SK-N-SH treated with all-trans-retinoic acid at 6 μM for 48 hours (cell line): ENCODE data around the gene OPRM1.

Experiments used
- ATAC-seq: fragments of 200-7000 bp; cut with Tn5 transposase; 3 replicates; pipeline ENCODE4 v1.9.1; 2020; ENCODE audit warnings: mild to moderate bottlenecking, moderate library complexity
- ARNTL ChIP-seq: fragments of 450-650 bp; formaldehyde crosslinking; IDR thresholded peaks from 2 replicates; pipeline ENCODE4 v1.5.0; 2020; ENCODE audit warnings: low read depth, mild to moderate bottlenecking, moderate library complexity, borderline replicate concordance
- BACH2 ChIP-seq: fragments of 250-450 bp; sonication (Bioruptor Pico); IDR thresholded peaks from 2 replicates; pipeline ENCODE4 v1.9.0; 2021; ENCODE audit warnings: mild to moderate bottlenecking, borderline replicate concordance
- CSDC2 ChIP-seq: fragments of 250-450 bp; sonication (Bioruptor Pico); IDR thresholded peaks from 2 replicates; pipeline ENCODE4 v1.5.0; 2020; ENCODE audit warnings: mild to moderate bottlenecking, moderate library complexity
- ESRRG ChIP-seq: fragments of 250-450 bp; sonication (Bioruptor Pico); IDR thresholded peaks from 2 replicates; pipeline ENCODE4 v1.6.1; 2021; ENCODE audit warnings: mild to moderate bottlenecking
- GLIS3 ChIP-seq: fragments of 250-450 bp; sonication (Bioruptor Pico); IDR thresholded peaks from 2 replicates; pipeline ENCODE4 v1.5.0; 2020; ENCODE audit warnings: mild to moderate bottlenecking, moderate library complexity
- ISL1 ChIP-seq: fragments of 250-450 bp; sonication (Bioruptor Pico); IDR thresholded peaks from 2 replicates; pipeline ENCODE4 v2.1.2; 2022; ENCODE audit warnings: mild to moderate bottlenecking, moderate library complexity
- OSR1 ChIP-seq: fragments of 250-450 bp; sonication (Bioruptor Pico); IDR thresholded peaks from 2 replicates; pipeline ENCODE4 v1.8.0; 2022; ENCODE audit warnings: moderate library complexity, mild to moderate bottlenecking, inconsistent platforms
- PPARA ChIP-seq: fragments of 250-450 bp; sonication (Bioruptor Pico); IDR thresholded peaks from 2 replicates; pipeline ENCODE4 v1.5.0; 2020; ENCODE audit warnings: mild to moderate bottlenecking, borderline replicate concordance
- RARB ChIP-seq: fragments of 250-450 bp; sonication (Bioruptor Pico); IDR thresholded peaks from 2 replicates; pipeline ENCODE4 v1.8.0; 2021; ENCODE audit warnings: mild to moderate bottlenecking, moderate library complexity
- SNAI2 ChIP-seq: fragments of 250-450 bp; sonication (Bioruptor Pico); IDR thresholded peaks from 2 replicates; pipeline ENCODE4 v1.5.0; 2020; ENCODE audit warnings: mild to moderate bottlenecking, moderate library complexity
- TCF4 ChIP-seq: fragments of 250-450 bp; sonication (Bioruptor Pico); IDR thresholded peaks from 2 replicates; pipeline ENCODE4 v1.8.0; 2021; ENCODE audit warnings: mild to moderate bottlenecking, moderate library complexity, borderline replicate concordance
- ZC3H10 ChIP-seq: fragments of 250-450 bp; sonication (Bioruptor Pico); IDR thresholded peaks from 2 replicates; pipeline ENCODE4 v1.5.1; 2021; ENCODE audit warnings: mild to moderate bottlenecking, moderate library complexity
- ZFP3 ChIP-seq: fragments of 250-450 bp; sonication (Bioruptor Pico); IDR thresholded peaks from 2 replicates; pipeline ENCODE4 v1.5.0; 2020; ENCODE audit warnings: mild to moderate bottlenecking, moderate library complexity
- ZFP30 ChIP-seq: fragments of 450-650 bp; formaldehyde crosslinking; IDR thresholded peaks from 2 replicates; pipeline ENCODE4 v1.5.0; 2022; ENCODE audit warnings: mild to moderate bottlenecking, moderate library complexity
- ZNF565 ChIP-seq: fragments of 450-650 bp; formaldehyde crosslinking; conservative IDR thresholded peaks from 2 replicates; pipeline ENCODE4 v1.5.0; 2020; ENCODE audit warnings: low read depth, mild to moderate bottlenecking, moderate library complexity
- ZNF70 ChIP-seq: fragments of 450-650 bp; formaldehyde crosslinking; IDR thresholded peaks from 2 replicates; pipeline ENCODE4 v1.5.0; 2020; ENCODE audit warnings: mild to moderate bottlenecking, moderate library complexity
- TF ChIP-seq, protein P1 (sequence below): fragments of 250-450 bp; sonication (Bioruptor Pico); IDR thresholded peaks from 2 replicates; pipeline ENCODE4 v1.5.1; 2020; ENCODE audit warnings: low read depth, mild to moderate bottlenecking, moderate library complexity
- TF ChIP-seq, protein P2 (sequence below): fragments of 250-450 bp; sonication (Bioruptor Pico); IDR thresholded peaks from 2 replicates; pipeline ENCODE4 v1.8.0; 2020; ENCODE audit warnings: mild to moderate bottlenecking, moderate library complexity, borderline replicate concordance
- TF ChIP-seq, protein P3 (sequence below): fragments of 250-450 bp; sonication (Bioruptor Pico); IDR thresholded peaks from 2 replicates; pipeline ENCODE4 v1.5.1; 2021; ENCODE audit warnings: mild to moderate bottlenecking, moderate library complexity
- TF ChIP-seq, protein P4 (sequence below): fragments of 250-450 bp; sonication (Bioruptor Pico); IDR thresholded peaks from 2 replicates; pipeline ENCODE4 v1.8.0; 2021; ENCODE audit warnings: low read depth, mild to moderate bottlenecking, moderate library complexity, borderline replicate concordance
- TF ChIP-seq, protein P5 (sequence below): fragments of 250-450 bp; sonication (Bioruptor Pico); IDR thresholded peaks from 2 replicates; pipeline ENCODE4 v1.5.0; 2020; ENCODE audit warnings: mild to moderate bottlenecking, moderate library complexity

The OPRM1 gene

DNA sequence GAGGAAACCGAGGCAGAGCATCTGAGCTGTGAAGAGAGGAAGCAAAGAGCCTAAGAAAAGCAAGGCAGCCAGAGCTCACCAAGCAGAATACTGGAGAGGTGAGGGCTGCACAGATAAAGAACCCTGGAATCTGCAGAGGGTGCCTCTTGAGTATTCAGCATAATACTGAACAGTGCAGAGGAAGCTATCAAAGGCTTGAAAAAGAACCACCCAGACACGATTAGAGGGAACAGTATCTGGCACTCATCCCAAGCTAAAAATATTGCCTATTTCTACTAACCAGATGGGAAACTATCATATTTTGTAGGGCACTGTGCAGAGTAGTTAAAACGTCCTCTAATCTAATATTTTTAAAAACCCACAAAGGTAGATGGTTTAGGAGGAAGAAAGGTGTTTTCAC lies 41.8 kb upstream of the OPRM1 start:
- TF ChIP-seq, protein P1, sequence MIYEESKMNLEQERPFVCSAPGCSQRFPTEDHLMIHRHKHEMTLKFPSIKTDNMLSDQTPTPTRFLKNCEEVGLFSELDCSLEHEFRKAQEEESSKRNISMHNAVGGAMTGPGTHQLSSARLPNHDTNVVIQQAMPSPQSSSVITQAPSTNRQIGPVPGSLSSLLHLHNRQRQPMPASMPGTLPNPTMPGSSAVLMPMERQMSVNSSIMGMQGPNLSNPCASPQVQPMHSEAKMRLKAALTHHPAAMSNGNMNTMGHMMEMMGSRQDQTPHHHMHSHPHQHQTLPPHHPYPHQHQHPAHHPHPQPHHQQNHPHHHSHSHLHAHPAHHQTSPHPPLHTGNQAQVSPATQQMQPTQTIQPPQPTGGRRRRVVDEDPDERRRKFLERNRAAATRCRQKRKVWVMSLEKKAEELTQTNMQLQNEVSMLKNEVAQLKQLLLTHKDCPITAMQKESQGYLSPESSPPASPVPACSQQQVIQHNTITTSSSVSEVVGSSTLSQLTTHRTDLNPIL, result no peak
- ATAC-seq, result no peak

DNA sequence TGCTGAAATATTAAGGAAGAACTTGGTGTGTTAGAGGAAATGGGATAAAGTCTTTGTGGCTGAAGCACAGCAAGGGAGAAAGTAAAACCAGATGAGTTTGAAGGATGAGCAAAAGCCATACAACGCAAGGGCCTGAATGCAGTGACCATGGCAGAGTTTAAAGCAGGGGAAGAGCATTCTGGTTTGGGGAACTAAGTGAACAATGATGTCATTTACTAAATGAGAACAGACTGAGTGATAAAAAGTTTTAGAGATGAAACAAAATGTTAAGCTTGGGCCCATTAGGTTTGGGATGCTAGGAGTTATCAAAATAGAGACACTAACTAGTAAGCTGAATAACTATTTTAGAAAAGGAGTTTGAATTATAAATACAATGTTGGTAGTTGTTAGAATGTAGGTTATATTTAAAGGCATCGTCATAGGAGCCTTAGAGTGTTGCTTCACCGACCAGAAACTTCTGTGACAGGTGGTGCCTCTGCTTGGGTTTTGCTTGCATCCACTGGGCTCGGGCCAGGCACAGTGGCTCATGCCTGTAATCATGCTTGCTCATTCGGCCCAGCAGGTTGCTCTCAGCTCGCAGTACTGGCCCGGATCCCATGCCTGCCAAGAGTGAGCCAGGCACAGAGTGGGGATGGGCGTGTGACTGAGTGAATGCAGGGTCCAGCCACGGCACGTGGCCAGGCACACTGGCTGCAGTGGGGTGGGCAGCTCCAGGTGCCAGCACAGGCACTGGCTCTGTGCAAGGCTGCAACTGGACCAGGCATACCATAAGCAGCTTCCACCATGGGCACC lies 37.4 kb upstream of the OPRM1 start:
- TF ChIP-seq ZFP3 (no peak), BACH2 (CRISPR knock-in tag) (no peak), OSR1 (no peak), GLIS3 (no peak), ESRRG (CRISPR knock-in tag) (no peak), CSDC2 (CRISPR knock-in tag) (no peak), RARB (no peak), SNAI2 (no peak), ARNTL (no peak), ZNF565 (CRISPR knock-in tag) (no peak), ISL1 (CRISPR knock-in tag) (no peak), ZC3H10 (CRISPR knock-in tag) (no peak), PPARA (CRISPR knock-in tag) (no peak), ZNF70 (CRISPR knock-in tag) (no peak)
- TF ChIP-seq, protein P2, sequence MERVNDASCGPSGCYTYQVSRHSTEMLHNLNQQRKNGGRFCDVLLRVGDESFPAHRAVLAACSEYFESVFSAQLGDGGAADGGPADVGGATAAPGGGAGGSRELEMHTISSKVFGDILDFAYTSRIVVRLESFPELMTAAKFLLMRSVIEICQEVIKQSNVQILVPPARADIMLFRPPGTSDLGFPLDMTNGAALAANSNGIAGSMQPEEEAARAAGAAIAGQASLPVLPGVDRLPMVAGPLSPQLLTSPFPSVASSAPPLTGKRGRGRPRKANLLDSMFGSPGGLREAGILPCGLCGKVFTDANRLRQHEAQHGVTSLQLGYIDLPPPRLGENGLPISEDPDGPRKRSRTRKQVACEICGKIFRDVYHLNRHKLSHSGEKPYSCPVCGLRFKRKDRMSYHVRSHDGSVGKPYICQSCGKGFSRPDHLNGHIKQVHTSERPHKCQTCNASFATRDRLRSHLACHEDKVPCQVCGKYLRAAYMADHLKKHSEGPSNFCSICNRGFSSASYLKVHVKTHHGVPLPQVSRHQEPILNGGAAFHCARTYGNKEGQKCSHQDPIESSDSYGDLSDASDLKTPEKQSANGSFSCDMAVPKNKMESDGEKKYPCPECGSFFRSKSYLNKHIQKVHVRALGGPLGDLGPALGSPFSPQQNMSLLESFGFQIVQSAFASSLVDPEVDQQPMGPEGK, result no peak
- TF ChIP-seq, protein P1, result no peak
- TF ChIP-seq, protein P3, sequence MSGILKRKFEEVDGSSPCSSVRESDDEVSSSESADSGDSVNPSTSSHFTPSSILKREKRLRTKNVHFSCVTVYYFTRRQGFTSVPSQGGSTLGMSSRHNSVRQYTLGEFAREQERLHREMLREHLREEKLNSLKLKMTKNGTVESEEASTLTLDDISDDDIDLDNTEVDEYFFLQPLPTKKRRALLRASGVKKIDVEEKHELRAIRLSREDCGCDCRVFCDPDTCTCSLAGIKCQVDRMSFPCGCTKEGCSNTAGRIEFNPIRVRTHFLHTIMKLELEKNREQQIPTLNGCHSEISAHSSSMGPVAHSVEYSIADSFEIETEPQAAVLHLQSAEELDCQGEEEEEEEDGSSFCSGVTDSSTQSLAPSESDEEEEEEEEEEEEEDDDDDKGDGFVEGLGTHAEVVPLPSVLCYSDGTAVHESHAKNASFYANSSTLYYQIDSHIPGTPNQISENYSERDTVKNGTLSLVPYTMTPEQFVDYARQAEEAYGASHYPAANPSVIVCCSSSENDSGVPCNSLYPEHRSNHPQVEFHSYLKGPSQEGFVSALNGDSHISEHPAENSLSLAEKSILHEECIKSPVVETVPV, result no peak
- TF ChIP-seq, protein P4, sequence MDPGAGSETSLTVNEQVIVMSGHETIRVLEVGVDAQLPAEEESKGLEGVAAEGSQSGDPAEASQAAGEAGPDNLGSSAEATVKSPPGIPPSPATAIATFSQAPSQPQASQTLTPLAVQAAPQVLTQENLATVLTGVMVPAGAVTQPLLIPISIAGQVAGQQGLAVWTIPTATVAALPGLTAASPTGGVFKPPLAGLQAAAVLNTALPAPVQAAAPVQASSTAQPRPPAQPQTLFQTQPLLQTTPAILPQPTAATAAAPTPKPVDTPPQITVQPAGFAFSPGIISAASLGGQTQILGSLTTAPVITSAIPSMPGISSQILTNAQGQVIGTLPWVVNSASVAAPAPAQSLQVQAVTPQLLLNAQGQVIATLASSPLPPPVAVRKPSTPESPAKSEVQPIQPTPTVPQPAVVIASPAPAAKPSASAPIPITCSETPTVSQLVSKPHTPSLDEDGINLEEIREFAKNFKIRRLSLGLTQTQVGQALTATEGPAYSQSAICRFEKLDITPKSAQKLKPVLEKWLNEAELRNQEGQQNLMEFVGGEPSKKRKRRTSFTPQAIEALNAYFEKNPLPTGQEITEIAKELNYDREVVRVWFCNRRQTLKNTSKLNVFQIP (CRISPR knock-in tag), result no peak
- TF ChIP-seq, protein P5, sequence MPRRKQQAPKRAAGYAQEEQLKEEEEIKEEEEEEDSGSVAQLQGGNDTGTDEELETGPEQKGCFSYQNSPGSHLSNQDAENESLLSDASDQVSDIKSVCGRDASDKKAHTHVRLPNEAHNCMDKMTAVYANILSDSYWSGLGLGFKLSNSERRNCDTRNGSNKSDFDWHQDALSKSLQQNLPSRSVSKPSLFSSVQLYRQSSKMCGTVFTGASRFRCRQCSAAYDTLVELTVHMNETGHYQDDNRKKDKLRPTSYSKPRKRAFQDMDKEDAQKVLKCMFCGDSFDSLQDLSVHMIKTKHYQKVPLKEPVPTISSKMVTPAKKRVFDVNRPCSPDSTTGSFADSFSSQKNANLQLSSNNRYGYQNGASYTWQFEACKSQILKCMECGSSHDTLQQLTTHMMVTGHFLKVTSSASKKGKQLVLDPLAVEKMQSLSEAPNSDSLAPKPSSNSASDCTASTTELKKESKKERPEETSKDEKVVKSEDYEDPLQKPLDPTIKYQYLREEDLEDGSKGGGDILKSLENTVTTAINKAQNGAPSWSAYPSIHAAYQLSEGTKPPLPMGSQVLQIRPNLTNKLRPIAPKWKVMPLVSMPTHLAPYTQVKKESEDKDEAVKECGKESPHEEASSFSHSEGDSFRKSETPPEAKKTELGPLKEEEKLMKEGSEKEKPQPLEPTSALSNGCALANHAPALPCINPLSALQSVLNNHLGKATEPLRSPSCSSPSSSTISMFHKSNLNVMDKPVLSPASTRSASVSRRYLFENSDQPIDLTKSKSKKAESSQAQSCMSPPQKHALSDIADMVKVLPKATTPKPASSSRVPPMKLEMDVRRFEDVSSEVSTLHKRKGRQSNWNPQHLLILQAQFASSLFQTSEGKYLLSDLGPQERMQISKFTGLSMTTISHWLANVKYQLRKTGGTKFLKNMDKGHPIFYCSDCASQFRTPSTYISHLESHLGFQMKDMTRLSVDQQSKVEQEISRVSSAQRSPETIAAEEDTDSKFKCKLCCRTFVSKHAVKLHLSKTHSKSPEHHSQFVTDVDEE (CRISPR knock-in tag), result no peak
- no peak for ATAC-seq

DNA sequence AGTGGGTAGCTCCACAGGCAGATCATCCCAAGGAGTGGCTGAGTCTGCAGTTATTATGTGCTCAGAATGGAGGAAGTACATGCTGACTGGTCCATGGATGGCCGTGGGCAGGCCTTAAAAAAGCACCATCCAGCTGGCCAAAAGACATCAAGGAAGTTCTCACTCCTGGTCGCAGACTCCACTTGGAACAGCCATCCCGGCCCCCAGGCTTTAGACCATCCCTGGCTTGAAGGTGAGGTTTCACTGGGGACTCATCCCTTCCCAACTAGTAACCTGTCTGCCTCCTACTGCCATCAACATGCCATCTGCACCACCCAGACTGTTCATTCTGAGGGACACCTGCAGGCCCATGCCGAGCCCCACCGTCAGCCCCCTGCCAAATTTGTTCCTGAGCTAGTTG lies 36.1 kb upstream of the OPRM1 start:
- TF ChIP-seq, protein P3, result no peak
- no peak for TF ChIP-seq TCF4 (CRISPR knock-in tag)
- no peak for TF ChIP-seq ZC3H10 (CRISPR knock-in tag)
- TF ChIP-seq, protein P2, result no peak
- TF ChIP-seq ISL1 (CRISPR knock-in tag), result no peak
- no peak for TF ChIP-seq PPARA (CRISPR knock-in tag)
- TF ChIP-seq ZFP30 (CRISPR knock-in tag), result no peak
- TF ChIP-seq ARNTL, result no peak
- no peak for TF ChIP-seq OSR1
- no peak for ATAC-seq
